Measurements from ENCODE around the gene PCSK1N.

GRCh38 chrX:48823053-48823452, 12.4 kb downstream of the PCSK1N start:
- TF ChIP-seq CTCF (IDR thresholded peaks at IDR 0.05) = no peak
- TF ChIP-seq ELF1 (IDR thresholded peaks at IDR 0.05) = no peak
- TF ChIP-seq RFX5 (IDR thresholded peaks at IDR 0.05; ENCODE audit: low read length) = no peak
- TF ChIP-seq RAD21 (IDR thresholded peaks at IDR 0.05; ENCODE audit: low read length) = no peak
- TF ChIP-seq, protein P1, sequence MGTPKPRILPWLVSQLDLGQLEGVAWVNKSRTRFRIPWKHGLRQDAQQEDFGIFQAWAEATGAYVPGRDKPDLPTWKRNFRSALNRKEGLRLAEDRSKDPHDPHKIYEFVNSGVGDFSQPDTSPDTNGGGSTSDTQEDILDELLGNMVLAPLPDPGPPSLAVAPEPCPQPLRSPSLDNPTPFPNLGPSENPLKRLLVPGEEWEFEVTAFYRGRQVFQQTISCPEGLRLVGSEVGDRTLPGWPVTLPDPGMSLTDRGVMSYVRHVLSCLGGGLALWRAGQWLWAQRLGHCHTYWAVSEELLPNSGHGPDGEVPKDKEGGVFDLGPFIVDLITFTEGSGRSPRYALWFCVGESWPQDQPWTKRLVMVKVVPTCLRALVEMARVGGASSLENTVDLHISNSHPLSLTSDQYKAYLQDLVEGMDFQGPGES (IDR thresholded peaks at IDR 0.05; ENCODE audit: low read depth, low read length) = no peak

All from SK-N-SH (cell line).